PC-3 (cell line): ENCODE results near the gene ABHD12B. TPM values are rescaled to one million over a fixed set of nuclear protein-coding genes. Genes with fewer than 3 reads are reported as not detected.

ENCODE experiments used
- ATAC-seq: fragments of 200-7000 bp; cut with Tn5 transposase; 2 replicates; pipeline ENCODE4 v1.9.1; 2020; ENCODE audit warnings: mild to moderate bottlenecking, moderate library complexity
- BruUV-seq: library from RNA; stranded (reverse); fragments of 400-500 nt; replicated peaks from 2 replicates; lab custom pipeline; 2021; lab: Mats Ljungman, UMichigan
- CTCF ChIA-PET: fragments of 300-600 bp; sonication (Branson Sonifier 250); formaldehyde crosslinking; loops from one replicate; lab custom pipeline; 2022; ENCODE audit warnings: antibody characterized with exemption; lab: Charles Lee
- POLR2A ChIA-PET: fragments of 300-600 bp; sonication (Branson Sonifier 250); formaldehyde crosslinking; loops from one replicate; lab custom pipeline; 2022; ENCODE audit warnings: antibody characterized with exemption; ENCODE audit not compliant: unreplicated experiment; lab: Charles Lee
- DNase-seq: peaks from one replicate; pipeline ENCODE4 v3.0.0-alpha.2; 2015
- H2AFZ ChIP-seq: fragments of 300-600 bp; sonication (generic); 2 replicates; pipeline ENCODE4 v1.6.0; 2016; ENCODE audit warnings: antibody characterized with exemption, low read length
- H3F3A ChIP-seq: fragments of 300-600 bp; sonication (generic); one replicate; pipeline ENCODE4 v1.6.0; 2017; ENCODE audit warnings: antibody characterized with exemption, low read length, control low read depth, mild to moderate bottlenecking; ENCODE audit not compliant: unreplicated experiment
- H3K27ac ChIP-seq: fragments of 300-600 bp; sonication (generic); 2 replicates; pipeline ENCODE4 v1.5.1; 2016; ENCODE audit warnings: mild to moderate bottlenecking, low read length
- H3K27me3 ChIP-seq: fragments of 300-600 bp; sonication (generic); 2 replicates; pipeline ENCODE4 v1.6.1; 2016; ENCODE audit warnings: low read length, mixed read lengths
- H3K36me3 ChIP-seq: fragments of 300-600 bp; sonication (generic); 2 replicates; pipeline ENCODE4 v1.6.1; 2016; ENCODE audit warnings: low read depth, mixed run types, low read length, mixed read lengths
- H3K4me1 ChIP-seq: fragments of 300-600 bp; sonication (generic); 2 replicates; pipeline ENCODE4 v1.5.1; 2016; ENCODE audit warnings: low read length; ENCODE audit not compliant: insufficient read depth
- H3K4me2 ChIP-seq: fragments of 300-600 bp; sonication (generic); 2 replicates; pipeline ENCODE4 v1.6.0; 2016; ENCODE audit warnings: low read length
- H3K4me3 ChIP-seq: fragments of 300-600 bp; sonication (generic); 2 replicates; pipeline ENCODE4 v1.5.1; 2016; ENCODE audit warnings: mild to moderate bottlenecking, low read length, mixed read lengths
- H3K79me2 ChIP-seq: fragments of 300-600 bp; sonication (generic); 2 replicates; pipeline ENCODE4 v1.6.1; 2017; ENCODE audit warnings: low read length, mixed read lengths
- H3K9ac ChIP-seq: fragments of 300-600 bp; sonication (generic); 2 replicates; pipeline ENCODE4 v1.6.0; 2016; ENCODE audit warnings: mild to moderate bottlenecking, low read length
- H3K9me2 ChIP-seq: fragments of 300-600 bp; sonication (generic); replicated peaks from 2 replicates; pipeline ENCODE4 v1.6.1; 2016; ENCODE audit warnings: mixed run types, low read length, mixed read lengths
- H3K9me3 ChIP-seq: fragments of 300-600 bp; sonication (generic); 2 replicates; pipeline ENCODE4 v1.6.1; 2016; ENCODE audit warnings: low read length, mixed read lengths
- H4K20me1 ChIP-seq: fragments of 300-600 bp; sonication (generic); 2 replicates; pipeline ENCODE4 v1.6.1; 2016; ENCODE audit warnings: low read length, mixed read lengths
- CTCF ChIP-seq: fragments of 300-600 bp; sonication (generic); conservative IDR thresholded peaks from 2 replicates; pipeline ENCODE4 v1.5.1; 2017; ENCODE audit warnings: antibody characterized with exemption, low read depth, mild to moderate bottlenecking, low read length
- EZH2 ChIP-seq: fragments of 300-600 bp; sonication (generic); IDR thresholded peaks from one replicate; pipeline ENCODE4 v1.6.1; 2017; ENCODE audit warnings: antibody characterized with exemption, mild to moderate bottlenecking, low read length; ENCODE audit not compliant: unreplicated experiment
- EZH2phosphoT487 ChIP-seq: fragments of 300-600 bp; sonication (generic); IDR thresholded peaks from 2 replicates; pipeline ENCODE4 v1.6.1; 2018; ENCODE audit warnings: mild to moderate bottlenecking, antibody characterized with exemption, low read length, borderline replicate concordance
- intact Hi-C: fragments of 100-400 bp; cut with micrococcal nuclease; formaldehyde crosslinking; loops from 2 replicates; pipeline ENCODE4 v1.9.0; 2023
- total RNA-seq: library from RNA; depleted of rRNA; stranded (reverse); fragments of >200 nt; gene quantifications from 2 replicates; pipeline ENCODE4 v1.2.3, GENCODE V29; 2014

ABHD12B gene
- total RNA-seq, 1 experiment from 2014 or later: not detected

- intact Hi-C loops: no loop called here
- Histone ChIP-seq H3K4me2 (no peak overlapping the region), H2AFZ (no peak overlapping the region), H3K79me2 (no peaks in the 10 kb centered on the region), H3F3A (no peaks in the 10 kb centered on the region), H3K9me3 (no peaks in the 10 kb centered on the region), H4K20me1 (no peaks in the 10 kb centered on the region), H3K4me3 (no peak overlapping the region), H3K27me3 (no peaks in the 10 kb centered on the region), H3K4me1 (no peaks in the 10 kb centered on the region), H3K27ac (no peak overlapping the region), H3K9ac (no peak overlapping the region), H3K36me3 (peaks cover 44% of the 10 kb centered on the region), H3K9me2 (no peaks in the 10 kb centered on the region)
- TF ChIP-seq EZH2 (no peak), CTCF (no peak), EZH2phosphoT487 (no peak)
- CTCF ChIA-PET: no interaction called here
- DNase-seq: no peak
- no TSS peak for BruUV-seq
- ATAC-seq: no peak
- POLR2A ChIA-PET: no interaction called here
Measured at GRCh38 chr14:50929506-50929905, 57.7 kb downstream of the ABHD12B start.

GRCh38 chr14:50931559-50931958 is 59.7 kb downstream of the ABHD12B start:
- Histone ChIP-seq H3F3A (no peaks in the 10 kb centered on the region), H3K27ac (no peak overlapping the region), H2AFZ (no peak overlapping the region), H3K79me2 (no peaks in the 10 kb centered on the region), H3K4me3 (no peak overlapping the region), H3K4me2 (no peak overlapping the region), H3K27me3 (no peaks in the 10 kb centered on the region), H3K9ac (no peak overlapping the region), H3K9me3 (no peaks in the 10 kb centered on the region), H4K20me1 (no peaks in the 10 kb centered on the region), H3K9me2 (no peaks in the 10 kb centered on the region), H3K4me1 (0 out of 2 replicates have a peak, but pooled peaks cover 5% of the 10 kb centered on the region), H3K36me3 (peaks cover 48% of the 10 kb centered on the region)
- CTCF ChIA-PET: no interaction called here
- TF ChIP-seq EZH2phosphoT487: no peak
- no peak for TF ChIP-seq CTCF
- TF ChIP-seq EZH2: no peak
- ATAC-seq (no peak), DNase-seq (no peak)
- BruUV-seq: no TSS peak
- intact Hi-C loops: no loop called here
- POLR2A ChIA-PET: no interaction called here

GRCh38 chr14:50932156-50932555 is 60.3 kb downstream of the ABHD12B start:
- Histone ChIP-seq H3K9me2 (no peaks in the 10 kb centered on the region), H3K9me3 (no peaks in the 10 kb centered on the region), H3K36me3 (peaks cover 48% of the 10 kb centered on the region), H3K27me3 (no peaks in the 10 kb centered on the region), H3K4me1 (peaks cover 11% of the 10 kb centered on the region), H3K79me2 (no peaks in the 10 kb centered on the region), H3K4me2 (no peak overlapping the region), H3K4me3 (no peak overlapping the region), H3K9ac (no peak overlapping the region), H2AFZ (no peak overlapping the region), H3F3A (no peaks in the 10 kb centered on the region), H3K27ac (no peak overlapping the region), H4K20me1 (no peaks in the 10 kb centered on the region)
- ChIA-PET POLR2A (no interaction called here), CTCF (no interaction called here)
- TF ChIP-seq EZH2 (no peak), CTCF (no peak), EZH2phosphoT487 (no peak)
- intact Hi-C loops: no loop called here
- ATAC-seq (no peak), DNase-seq (no peak)
- BruUV-seq: no TSS peak
